ENCODE data around the gene ITPR1.

ITPR1 gene

GRCh38 chr3:4852780-4853748 is 359.9 kb downstream of the ITPR1 start:
- DNase-seq (ENCODE audit: low read depth, low spot score) = no peak

GRCh38 chr3:4853749-4854140 is 360.6 kb downstream of the ITPR1 start:
- no peak for DNase-seq (ENCODE audit: low read depth, low spot score)

- DNase-seq (ENCODE audit: low read depth, low spot score) = no peak
Measured at GRCh38 chr3:4855676-4856075, 362.5 kb downstream of the ITPR1 start.

GRCh38 chr3:4856136-4856535 is 363.0 kb downstream of the ITPR1 start:
- DNase-seq (ENCODE audit: low read depth, low spot score) = no peak

- DNase-seq (ENCODE audit: low read depth, low spot score) = no peak
Measured at GRCh38 chr3:4856564-4856963, 363.4 kb downstream of the ITPR1 start.

GRCh38 chr3:4856986-4857385 is 363.8 kb downstream of the ITPR1 start:
- no peak for DNase-seq (ENCODE audit: low read depth, low spot score)

- no peak for DNase-seq (ENCODE audit: low read depth, low spot score)
Measured at GRCh38 chr3:4859788-4860187, 366.6 kb downstream of the ITPR1 start.

GRCh38 chr3:4862973-4863372 is 369.8 kb downstream of the ITPR1 start:
- DNase-seq (ENCODE audit: low read depth, low spot score) = no peak

- no peak for DNase-seq (ENCODE audit: low read depth, low spot score)
Measured at GRCh38 chr3:4864503-4864902, 371.4 kb downstream of the ITPR1 start.

- no peak for DNase-seq (ENCODE audit: low read depth, low spot score)
Measured at GRCh38 chr3:4865714-4866113, 372.6 kb downstream of the ITPR1 start.

GRCh38 chr3:4866866-4867265 is 373.7 kb downstream of the ITPR1 start:
- no peak for DNase-seq (ENCODE audit: low read depth, low spot score)

- DNase-seq (ENCODE audit: low read depth, low spot score) = no peak
Measured at GRCh38 chr3:4877173-4877787, 384.1 kb downstream of the ITPR1 start.

- DNase-seq (ENCODE audit: low read depth, low spot score) = no peak
Measured at GRCh38 chr3:4880850-4881249, 387.7 kb downstream of the ITPR1 start.

GRCh38 chr3:4882548-4882947 is 389.4 kb downstream of the ITPR1 start:
- DNase-seq (ENCODE audit: low read depth, low spot score) = no peak

GRCh38 chr3:4883011-4883410 is 389.9 kb downstream of the ITPR1 start:
- DNase-seq (ENCODE audit: low read depth, low spot score) = no peak

- DNase-seq (ENCODE audit: low read depth, low spot score) = no peak
Measured at GRCh38 chr3:4884888-4885287, 391.7 kb downstream of the ITPR1 start.

- no peak for DNase-seq (ENCODE audit: low read depth, low spot score)
Measured at GRCh38 chr3:4885316-4885715, 392.2 kb downstream of the ITPR1 start.

- DNase-seq (ENCODE audit: low read depth, low spot score) = no peak
Measured at GRCh38 chr3:4886448-4886847, 393.3 kb downstream of the ITPR1 start.

GRCh38 chr3:4887177-4887576 is 394.0 kb downstream of the ITPR1 start:
- no peak for DNase-seq (ENCODE audit: low read depth, low spot score)

- no peak for DNase-seq (ENCODE audit: low read depth, low spot score)
Measured at GRCh38 chr3:4888913-4889846, 396.0 kb downstream of the ITPR1 start.

- DNase-seq (ENCODE audit: low read depth, low spot score) = no peak
Measured at GRCh38 chr3:4889896-4890295, 396.7 kb downstream of the ITPR1 start.

Data from iPS DF 19.7 (cell line).